ENCODE data around the gene POLR3GL. TPM values are rescaled to one million over a fixed set of nuclear protein-coding genes. Genes with fewer than 3 reads are reported as not detected.

Gene POLR3GL
- total and polyA plus RNA-seq, 2 experiments from 2014 or later: 3.1 to 9.5 TPM

DNA sequence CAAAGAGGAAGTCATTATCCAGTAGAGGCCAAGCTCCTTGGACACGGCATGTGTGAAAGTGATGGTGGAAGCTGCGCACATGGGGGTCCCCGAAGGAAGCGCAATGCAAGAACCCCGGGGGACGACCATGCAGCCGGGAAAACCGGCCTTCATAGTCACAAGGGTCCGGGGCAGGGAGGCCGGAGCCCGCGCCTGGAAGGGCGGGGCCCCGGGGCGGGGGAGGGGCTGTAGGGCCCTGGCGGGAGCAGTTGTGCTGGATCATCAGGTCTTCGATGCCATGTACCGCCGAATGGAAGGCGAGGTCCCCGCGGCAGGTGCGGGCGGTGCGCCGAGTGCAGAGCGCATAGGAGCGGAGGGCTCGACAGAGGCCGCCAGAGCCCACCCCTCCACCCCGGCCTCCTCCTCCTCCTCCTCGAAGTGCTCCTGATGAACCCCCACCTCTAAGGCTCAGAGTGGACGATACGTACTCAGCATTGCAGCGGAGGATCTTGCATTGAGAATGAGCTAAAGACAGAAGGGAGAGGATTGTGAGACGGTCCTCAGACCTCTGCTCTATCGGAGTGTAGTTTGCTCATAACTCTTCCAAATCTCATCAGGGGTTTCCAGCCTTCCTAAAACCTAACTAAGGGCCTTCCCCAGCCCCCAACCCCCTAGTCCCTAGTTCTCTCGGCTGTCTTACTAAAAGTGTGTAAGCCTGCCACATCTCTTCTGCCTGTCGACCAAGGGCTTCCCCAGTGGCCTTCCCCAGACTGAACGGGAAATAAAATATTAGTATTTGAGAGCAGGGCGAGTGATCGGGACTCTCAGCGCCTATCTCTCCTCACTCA, 55.0 kb downstream of the POLR3GL start:
- H3K36me3 Mint-ChIP-seq (ENCODE audit: low read depth): no peaks in the 10 kb centered on the region
- Histone ChIP-seq H3K27ac (ENCODE audit: low read depth) (no peak overlapping the region), H3F3A (replicated peaks; ENCODE audit: low read depth) (peaks cover 3% of the 10 kb centered on the region; the same call in 1 of the 2 replicates), H3K9me2 (ENCODE audit: insufficient read depth) (no peaks in the 10 kb centered on the region), H3K36me3 (ENCODE audit: insufficient read depth) (no peaks in the 10 kb centered on the region), H3K27me3 (ENCODE audit: insufficient read depth) (peaks cover 48% of the 10 kb centered on the region), H4K20me1 (replicated peaks; ENCODE audit: insufficient read depth) (no peaks in the 10 kb centered on the region), H3K79me2 (replicated peaks; ENCODE audit: insufficient read depth) (no peaks in the 10 kb centered on the region), H2AFZ (peak overlapping the region; percentile 100), H3K4me1 (ENCODE audit: insufficient read depth) (peaks cover 21% of the 10 kb centered on the region), H3K4me3 (peak overlapping the region; percentile 67), H3K4me2 (peak overlapping the region; percentile 79)
- peaks cover 15% of the 10 kb centered on the region for H3K4me1 Mint-ChIP-seq
- peak; percentile 82 for DNase-seq (ENCODE audit: low spot score)
- peaks cover 21% of the 10 kb centered on the region for H3K27me3 Mint-ChIP-seq (ENCODE audit: insufficient read depth, low read depth, poor library complexity)
- TF ChIP-seq CTCF (conservative IDR thresholded peaks at IDR 0.05; ENCODE audit: low read depth in 2 of 2) (peak in 1 of 2 experiments; percentile 39; a peak in 2 of 4 replicates), EZH2phosphoT487 (IDR thresholded peaks at IDR 0.05; ENCODE audit: unreplicated experiment) (no peak), CREB1 (CRISPR knock-in tag; IDR thresholded peaks at IDR 0.05; ENCODE audit: low read depth) (no peak), EZH2 (IDR thresholded peaks at IDR 0.05; ENCODE audit: low read depth, unreplicated experiment) (peak; percentile 29), STAT1 (IDR thresholded peaks at IDR 0.05; ENCODE audit: unreplicated experiment) (no peak), ZNF462 (CRISPR knock-in tag; IDR thresholded peaks at IDR 0.05) (no peak)
- peak; percentile 95 for ATAC-seq
- peak overlapping the region; percentile 63 for H3K4me3 Mint-ChIP-seq
- H3K9me3 Mint-ChIP-seq: no peaks in the 10 kb centered on the region
- H3K27ac Mint-ChIP-seq: no peak overlapping the region
